GM10847 (cell line): ENCODE measurements around the gene MRI1.

Source experiments
- POLR2A ChIP-seq: IDR thresholded peaks from 2 replicates; pipeline ENCODE4 v1.6.1; 2011; ENCODE audit not compliant: insufficient read length; ENCODE audit errors: extremely low read depth

Gene MRI1

GRCh38 chr19:13778847-13779246, 14.5 kb downstream of the MRI1 start:
- TF ChIP-seq POLR2A: no peak

GRCh38 chr19:13781547-13781946, 17.2 kb downstream of the MRI1 start:
- no peak for TF ChIP-seq POLR2A

GRCh38 chr19:13782537-13782936, 18.2 kb downstream of the MRI1 start:
- no peak for TF ChIP-seq POLR2A

GRCh38 chr19:13783565-13784500, 19.5 kb downstream of the MRI1 start:
- TF ChIP-seq POLR2A: no peak

- TF ChIP-seq POLR2A: no peak
Measured at GRCh38 chr19:13784731-13785452, 20.6 kb downstream of the MRI1 start.

GRCh38 chr19:13788991-13789390, 24.7 kb downstream of the MRI1 start:
- no peak for TF ChIP-seq POLR2A

- no peak for TF ChIP-seq POLR2A
Measured at GRCh38 chr19:13790354-13790753, 26.0 kb downstream of the MRI1 start.

- TF ChIP-seq POLR2A: no peak
Measured at GRCh38 chr19:13794398-13794756, 30.1 kb downstream of the MRI1 start.

GRCh38 chr19:13794757-13795589, 30.7 kb downstream of the MRI1 start, which contains the start of gene ZSWIM4:
TSS of gene ZSWIM4 (plus strand) at chr19:13795443. CDS start at chr19:13795649, 206 bp downstream.
- no peak for TF ChIP-seq POLR2A

GRCh38 chr19:13795595-13796300, 31.4 kb downstream of the MRI1 start:
- no peak for TF ChIP-seq POLR2A

- TF ChIP-seq POLR2A: no peak
Measured at GRCh38 chr19:13796301-13797057, 32.2 kb downstream of the MRI1 start.

- TF ChIP-seq POLR2A: no peak
Measured at GRCh38 chr19:13797058-13797440, 32.7 kb downstream of the MRI1 start.

GRCh38 chr19:13797870-13798269, 33.5 kb downstream of the MRI1 start:
- TF ChIP-seq POLR2A: no peak

- TF ChIP-seq POLR2A: no peak
Measured at GRCh38 chr19:13799669-13800068, 35.3 kb downstream of the MRI1 start.
